ENCODE data around the gene STRA6. TPM values are rescaled to one million over a fixed set of nuclear protein-coding genes. Genes with fewer than 3 reads are reported as not detected.

The STRA6 gene
- total and polyA plus RNA-seq, 2 donors (not counting 1 experiment from before 2014, with no cell fraction given) = not detected

DNA sequence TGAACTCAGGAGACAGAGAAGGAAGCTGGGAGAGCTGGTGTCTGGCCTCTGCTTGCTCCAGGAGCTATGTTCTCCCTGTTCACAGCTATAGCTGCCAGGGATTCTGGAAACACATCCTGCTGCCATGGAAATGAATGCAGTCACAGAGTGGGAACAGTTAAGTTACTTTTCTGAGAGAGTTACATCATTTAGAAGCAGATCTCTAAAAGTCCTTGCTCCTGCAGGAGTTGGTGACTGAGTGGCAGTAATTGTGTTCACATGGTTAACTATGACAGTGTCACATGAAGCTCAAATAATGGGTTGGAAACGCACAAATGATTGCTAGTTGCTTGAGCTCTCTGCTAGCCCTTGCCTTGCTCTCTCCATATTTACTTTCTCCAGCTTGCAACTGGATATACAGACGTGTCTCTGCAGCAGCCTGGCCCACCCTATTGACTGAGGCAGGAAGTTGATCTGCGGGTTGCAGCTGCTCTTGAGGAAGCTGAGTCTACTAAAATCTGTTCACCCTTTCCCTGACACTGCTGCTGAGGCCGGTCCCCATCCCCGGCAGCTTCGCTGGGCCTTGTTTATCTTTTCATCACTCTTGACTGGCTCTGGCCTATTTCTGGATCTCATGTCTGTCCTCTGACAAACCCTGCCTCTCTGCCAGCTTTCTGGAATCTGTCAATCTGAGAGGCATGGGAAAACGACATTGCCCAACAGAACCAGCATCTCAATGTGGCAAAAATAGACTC is 45.7 kb downstream of the STRA6 start:
- TF ChIP-seq EZH2 (IDR thresholded peaks at IDR 0.05; ENCODE audit: borderline replicate concordance, insufficient read depth, low read depth, low read length, poor library complexity, severe bottlenecking) = no peak
- TF ChIP-seq, protein P1, sequence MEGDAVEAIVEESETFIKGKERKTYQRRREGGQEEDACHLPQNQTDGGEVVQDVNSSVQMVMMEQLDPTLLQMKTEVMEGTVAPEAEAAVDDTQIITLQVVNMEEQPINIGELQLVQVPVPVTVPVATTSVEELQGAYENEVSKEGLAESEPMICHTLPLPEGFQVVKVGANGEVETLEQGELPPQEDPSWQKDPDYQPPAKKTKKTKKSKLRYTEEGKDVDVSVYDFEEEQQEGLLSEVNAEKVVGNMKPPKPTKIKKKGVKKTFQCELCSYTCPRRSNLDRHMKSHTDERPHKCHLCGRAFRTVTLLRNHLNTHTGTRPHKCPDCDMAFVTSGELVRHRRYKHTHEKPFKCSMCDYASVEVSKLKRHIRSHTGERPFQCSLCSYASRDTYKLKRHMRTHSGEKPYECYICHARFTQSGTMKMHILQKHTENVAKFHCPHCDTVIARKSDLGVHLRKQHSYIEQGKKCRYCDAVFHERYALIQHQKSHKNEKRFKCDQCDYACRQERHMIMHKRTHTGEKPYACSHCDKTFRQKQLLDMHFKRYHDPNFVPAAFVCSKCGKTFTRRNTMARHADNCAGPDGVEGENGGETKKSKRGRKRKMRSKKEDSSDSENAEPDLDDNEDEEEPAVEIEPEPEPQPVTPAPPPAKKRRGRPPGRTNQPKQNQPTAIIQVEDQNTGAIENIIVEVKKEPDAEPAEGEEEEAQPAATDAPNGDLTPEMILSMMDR (IDR thresholded peaks at IDR 0.05) = no peak
- peaks cover 0 to 5% of the 10 kb centered on the region in 2 donors for H3K4me1 ChIP-seq (ENCODE audit: control insufficient read depth in 2 of 2, insufficient read depth in 2 of 2, low read length in 2 of 2)
- H3K4me3 Mint-ChIP-seq = no peak overlapping the region
- no peak for DNase-seq
- no peak overlapping the region for H3K4me3 ChIP-seq (ENCODE audit: control extremely low read depth in 1 of 5, extremely low read depth in 1 of 5, insufficient read depth in 1 of 5, low read depth in 2 of 5, low read length in 4 of 5)
- peaks cover 10% of the 10 kb centered on the region for H3K4me1 Mint-ChIP-seq
- H3K27me3 ChIP-seq (replicated peaks in 1 of 4; ENCODE audit: control extremely low read depth in 1 of 4, control insufficient read depth in 3 of 4, insufficient read depth in 4 of 4, low read length in 3 of 4) = peaks cover 0 to 3% (median 1%) of the 10 kb centered on the region in 4 experiments
- ATAC-seq (ENCODE audit: low read depth) = no peak
- no peak overlapping the region for H3K9ac ChIP-seq (ENCODE audit: low read length)
- H3K27ac ChIP-seq (ENCODE audit: low read length in 2 of 2) = no peak overlapping the region
- H3K9me3 Mint-ChIP-seq (ENCODE audit: insufficient read depth) = no peaks in the 10 kb centered on the region
- ChIA-PET CTCF (no interaction called here), POLR2A (no interaction called here)
- no peak overlapping the region for H3K4me2 ChIP-seq (replicated peaks; ENCODE audit: low read depth, low read length, poor library complexity, severe bottlenecking)
- peaks cover 30% of the 10 kb centered on the region for H3K27me3 Mint-ChIP-seq
- no peak overlapping the region for H2AFZ ChIP-seq (ENCODE audit: insufficient read depth, low read depth, low read length, poor library complexity, severe bottlenecking)
- no peak overlapping the region for H3K27ac Mint-ChIP-seq
- H4K20me1 ChIP-seq (ENCODE audit: control insufficient read depth, insufficient read depth, low read length, poor library complexity, severe bottlenecking) = no peaks in the 10 kb centered on the region
- intact Hi-C loops (cut with micrococcal nuclease) = no loop called here
- H3K9me3 ChIP-seq (ENCODE audit: control extremely low read depth in 1 of 3, control insufficient read depth in 2 of 3, insufficient read depth in 1 of 3, low read length in 2 of 3) = no peaks in the 10 kb centered on the region
- no peaks in the 10 kb centered on the region for H3K79me2 ChIP-seq (ENCODE audit: control insufficient read depth, insufficient read depth, low read length)
- whole genome bisulfite sequencing (ENCODE audit: insufficient coverage) = 17% methylated on average over 7 of the region's 7 CpGs
- H3K36me3 ChIP-seq (replicated peaks in 1 of 2; ENCODE audit: control extremely low read depth in 1 of 2, control insufficient read depth in 1 of 2, extremely low read depth in 1 of 2, insufficient read depth in 2 of 2, low read length in 1 of 2) = no peaks in the 10 kb centered on the region

DNA sequence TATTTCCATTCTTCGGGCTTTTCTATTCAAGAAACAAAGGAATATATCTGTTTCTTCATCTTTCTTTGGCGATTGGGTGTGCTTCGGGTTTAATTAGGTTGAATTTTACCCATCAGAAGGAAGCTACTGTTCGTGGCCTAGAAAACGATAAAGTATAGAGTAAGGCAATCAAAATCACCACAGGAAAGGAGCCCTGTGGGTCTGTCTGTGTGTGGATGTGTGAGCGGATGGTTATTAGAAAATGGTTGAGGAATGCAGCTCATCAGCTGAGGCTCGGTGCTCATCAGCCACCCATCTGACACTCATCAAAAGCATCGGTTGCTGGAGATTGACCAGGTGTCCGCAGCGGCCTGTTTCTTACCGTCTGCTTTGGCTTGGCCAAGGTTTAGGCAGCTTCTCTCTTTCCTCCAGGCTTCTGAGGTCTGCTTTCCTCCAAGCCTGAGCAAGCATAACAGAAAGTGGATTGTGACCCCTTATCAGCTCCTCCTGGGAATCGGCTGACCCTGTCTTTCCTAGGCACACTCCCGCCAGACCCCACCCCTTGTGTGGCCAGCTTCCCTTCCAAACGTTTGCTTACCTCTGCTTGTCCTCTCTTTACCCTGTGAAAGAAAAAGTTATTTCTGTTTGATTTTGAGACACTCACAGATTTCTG is 46.7 kb downstream of the STRA6 start:
- no peak overlapping the region for H3K9ac ChIP-seq (ENCODE audit: low read length)
- no peak for DNase-seq
- ChIA-PET POLR2A (no interaction called here), CTCF (no interaction called here)
- Mint-ChIP-seq H3K27ac (no peak overlapping the region), H3K4me1 (peaks cover 10% of the 10 kb centered on the region), H3K9me3 (ENCODE audit: insufficient read depth) (no peaks in the 10 kb centered on the region), H3K27me3 (peaks cover 34% of the 10 kb centered on the region), H3K4me3 (no peak overlapping the region)
- no peak overlapping the region for H3K4me2 ChIP-seq (replicated peaks; ENCODE audit: low read depth, low read length, poor library complexity, severe bottlenecking)
- peaks cover 0 to 3% (median 1%) of the 10 kb centered on the region in 4 experiments for H3K27me3 ChIP-seq (replicated peaks in 1 of 4; ENCODE audit: control extremely low read depth in 1 of 4, control insufficient read depth in 3 of 4, insufficient read depth in 4 of 4, low read length in 3 of 4)
- no peak overlapping the region for H3K4me3 ChIP-seq (ENCODE audit: control extremely low read depth in 1 of 5, extremely low read depth in 1 of 5, insufficient read depth in 1 of 5, low read depth in 2 of 5, low read length in 4 of 5)
- TF ChIP-seq, protein P1 (IDR thresholded peaks at IDR 0.05) = no peak
- TF ChIP-seq EZH2 (IDR thresholded peaks at IDR 0.05; ENCODE audit: borderline replicate concordance, insufficient read depth, low read depth, low read length, poor library complexity, severe bottlenecking) = no peak
- intact Hi-C loops (cut with micrococcal nuclease) = no loop called here
- no peaks in the 10 kb centered on the region for H3K36me3 ChIP-seq (replicated peaks in 1 of 2; ENCODE audit: control extremely low read depth in 1 of 2, control insufficient read depth in 1 of 2, extremely low read depth in 1 of 2, insufficient read depth in 2 of 2, low read length in 1 of 2)
- no peaks in the 10 kb centered on the region for H4K20me1 ChIP-seq (ENCODE audit: control insufficient read depth, insufficient read depth, low read length, poor library complexity, severe bottlenecking)
- H3K79me2 ChIP-seq (ENCODE audit: control insufficient read depth, insufficient read depth, low read length) = no peaks in the 10 kb centered on the region
- H2AFZ ChIP-seq (ENCODE audit: insufficient read depth, low read depth, low read length, poor library complexity, severe bottlenecking) = no peak overlapping the region
- no peak overlapping the region for H3K27ac ChIP-seq (ENCODE audit: low read length in 2 of 2)
- ATAC-seq (ENCODE audit: low read depth) = no peak
- 95% methylated on average over 10 of the region's 14 CpGs for WGBS (ENCODE audit: insufficient coverage)
- peaks cover 0 to 5% of the 10 kb centered on the region in 2 donors for H3K4me1 ChIP-seq (ENCODE audit: control insufficient read depth in 2 of 2, insufficient read depth in 2 of 2, low read length in 2 of 2)
- no peaks in the 10 kb centered on the region for H3K9me3 ChIP-seq (ENCODE audit: control extremely low read depth in 1 of 3, control insufficient read depth in 2 of 3, insufficient read depth in 1 of 3, low read length in 2 of 3)
